Body of pancreas (tissue), 4 donors: ENCODE results near the gene TPRX1. TPM values are rescaled to one million over a fixed set of nuclear protein-coding genes. Genes with fewer than 3 reads are reported as not detected.
A peak's percentile ranks its signal among the peaks of the same experiment; 100 is the strongest.

Source experiments
- ATAC-seq: fragments of 150-250 bp; one replicate; pipeline ENCODE4 v1.9.1; 2016
- DNase-seq, 4 donors: peaks; one replicate each; pipeline ENCODE4 v3.0.0-alpha.2; 2019
- H3K27ac ChIP-seq, 4 donors: fragments of 200-600 bp; sonication (generic); 1 replicate in 3 of 4; 2 replicates in 1 of 4; pipeline versions ENCODE4 v1.5.1 to v1.6.1; 2016 to 2019; ENCODE audit warnings: mild to moderate bottlenecking in 1 of 4, mixed read lengths in 1 of 4, moderate library complexity in 1 of 4
- H3K27me3 ChIP-seq, 2 donors: fragments of 200-600 bp; sonication (generic); one replicate each; pipeline ENCODE4 v1.6.0; 2016; ENCODE audit warnings: mild to moderate bottlenecking in 1 of 2
- H3K36me3 ChIP-seq, 2 donors: fragments of 200-600 bp; sonication (generic); replicated peaks in 1 of 2; 2 replicates each; pipeline ENCODE4 v1.5.1; 2016; ENCODE audit warnings: low read depth in 2 of 2; ENCODE audit not compliant: insufficient read depth in 1 of 2
- H3K4me1 ChIP-seq: fragments of 200-600 bp; sonication (generic); one replicate; pipeline ENCODE4 v1.6.0; 2016
- H3K4me3 ChIP-seq, 2 donors: fragments of 200-600 bp; sonication (generic); 1 replicate in 1 of 2; 2 replicates in 1 of 2; pipeline ENCODE4 v1.5.1; 2016 to 2019
- H3K9me3 ChIP-seq, 3 donors: fragments of 200-600 bp; sonication (generic); 1 replicate in 2 of 3; 2 replicates in 1 of 3; pipeline ENCODE4 v1.5.1; 2016
- CTCF ChIP-seq, 7 experiments: fragments of 450-650 bp in 4 of 7; fragments of 200-600 bp in 3 of 7; sonication (generic) in 3 of 7; IDR thresholded peaks; one replicate each; pipeline ENCODE4 v1.5.1; 2016 to 2019; ENCODE audit warnings: antibody characterized with exemption in 7 of 7
- POLR2A ChIP-seq, 3 donors: fragments of 450-650 bp; IDR thresholded peaks; one replicate each; pipeline ENCODE4 v1.6.1; 2016; ENCODE audit warnings: antibody characterized with exemption in 3 of 3, mild to moderate bottlenecking in 2 of 3
- WGBS, 2 donors: methylation state at CpG; one replicate each; pipeline ENCODE4 v1.1.5; 2017; 5-methylcytosine and 5-hydroxymethylcytosine counted together
- intact Hi-C: fragments of 100-400 bp; cut with DNase I; formaldehyde crosslinking; loops from one replicate; pipeline ENCODE4 v1.15.1; 2023
- total RNA-seq, 2 donors: library from RNA; depleted of rRNA; stranded (reverse); fragments of >200 nt; gene quantifications; one replicate each; pipeline ENCODE4 v1.1.0, GENCODE V29; 2016

TPRX1 gene
- total RNA-seq, 2 donors from 2014 or later = not detected

GRCh38 chr19:47756627-47756929 is 47.8 kb downstream of the TPRX1 start:
- no peak for ATAC-seq
- DNase-seq = no peak
- peak overlapping the region in 2 of 4 donors; percentile 12 to 80 for H3K27ac ChIP-seq
- WGBS, 2 donors = 94 to 96% methylated on average over 5 to 11 of the region's 12 CpGs
- no peak overlapping the region for H3K4me3 ChIP-seq
- intact Hi-C loops = loop anchor here (5.0 kb wide), 1 partner anchor 49 kb away; no protein-coding TSS in a partner anchor
- TF ChIP-seq POLR2A (IDR thresholded peaks at IDR 0.05) = no peak
- no peak for TF ChIP-seq CTCF (IDR thresholded peaks at IDR 0.05)
- no peaks in the 10 kb centered on the region for H3K9me3 ChIP-seq
- peaks cover 15% of the 10 kb centered on the region for H3K4me1 ChIP-seq
- H3K36me3 ChIP-seq = peaks cover 15 to 43% of the 10 kb centered on the region in 2 donors
- no peaks in the 10 kb centered on the region for H3K27me3 ChIP-seq

GRCh38 chr19:47755762-47756626 is 48.4 kb downstream of the TPRX1 start:
- peaks cover 15% of the 10 kb centered on the region for H3K4me1 ChIP-seq
- no peaks in the 10 kb centered on the region for H3K27me3 ChIP-seq
- H3K27ac ChIP-seq = peak overlapping the region in 2 of 4 donors; percentile 12 to 80
- peaks cover 21 to 49% of the 10 kb centered on the region in 2 donors for H3K36me3 ChIP-seq
- H3K4me3 ChIP-seq = no peak overlapping the region
- WGBS, 2 donors = 88 to 89% methylated on average over 13 to 26 of the region's 28 CpGs
- intact Hi-C loops = loop anchor here (5.0 kb wide), 1 partner anchor 49 kb away; no protein-coding TSS in a partner anchor
- H3K9me3 ChIP-seq = no peaks in the 10 kb centered on the region
- no peak for ATAC-seq
- DNase-seq = no peak
- TF ChIP-seq CTCF (IDR thresholded peaks at IDR 0.05) (no peak), POLR2A (IDR thresholded peaks at IDR 0.05) (no peak)

- Histone ChIP-seq H3K9me3 (no peaks in the 10 kb centered on the region), H3K27ac (no peak overlapping the region), H3K4me3 (no peak overlapping the region), H3K36me3 (peaks cover 28 to 57% of the 10 kb centered on the region in 2 donors), H3K4me1 (peaks cover 15% of the 10 kb centered on the region), H3K27me3 (no peaks in the 10 kb centered on the region)
- intact Hi-C loops = loop anchor here (5.0 kb wide), 1 partner anchor 48 kb away; no protein-coding TSS in a partner anchor
- no peak for TF ChIP-seq POLR2A (IDR thresholded peaks at IDR 0.05)
- TF ChIP-seq CTCF (IDR thresholded peaks at IDR 0.05) = no peak
- DNase-seq (no peak), ATAC-seq (no peak)
- 87 to 88% methylated on average over 16 to 30 of the region's 36 CpGs for WGBS, 2 donors
These were observed 49.1 kb downstream of the TPRX1 start for GRCh38 chr19:47755065-47755761.

GRCh38 chr19:47754206-47755064 is 49.9 kb downstream of the TPRX1 start:
- no peak overlapping the region for H3K27ac ChIP-seq
- TF ChIP-seq POLR2A (IDR thresholded peaks at IDR 0.05) (no peak), CTCF (IDR thresholded peaks at IDR 0.05) (no peak)
- 91 to 94% methylated on average over 11 to 31 of the region's 37 CpGs for WGBS, 2 donors
- DNase-seq (no peak), ATAC-seq (no peak)
- no peaks in the 10 kb centered on the region for H3K9me3 ChIP-seq
- H3K36me3 ChIP-seq = peaks cover 32 to 59% of the 10 kb centered on the region in 2 donors
- no peak overlapping the region for H3K4me3 ChIP-seq
- intact Hi-C loops = loop anchor here (5.0 kb wide), 2 partner anchors 33 to 47 kb away; no protein-coding TSS in a partner anchor
- H3K27me3 ChIP-seq = no peaks in the 10 kb centered on the region
- peaks cover 15% of the 10 kb centered on the region for H3K4me1 ChIP-seq
